Fibroblast of peridontal ligament (primary cell): ENCODE data around the gene OR10K2.
"Not testable (repeated sequence)": the region's sequence is repeated elsewhere in the genome, so short reads cannot be mapped to it uniquely, and the experiment has no call there.

Experiments
- DNase-seq: peaks from one replicate; pipeline ENCODE4 v3.0.0-alpha.2; 2010; ENCODE audit errors: extremely low read depth

OR10K2 gene

GRCh38 chr1:158426137-158426536 lies at the start of gene OR10K2:
OR10K2 (minus strand) TSS chr1:158426237; CDS start chr1:158420866, 5,371 bp downstream.
- DNase-seq, result no peak

- no peak for DNase-seq
Observed at GRCh38 chr1:158471920-158472319, 45.9 kb upstream of the OR10K2 start, which contains the start of gene OR10R2. OR10R2 (plus strand) TSS chr1:158472220; CDS start chr1:158472326, 106 bp downstream.

GRCh38 chr1:158461534-158461933 lies 35.5 kb upstream of the OR10K2 start, which contains the start of gene OR10K1:
OR10K1 (plus strand) TSS chr1:158461834; CDS start chr1:158465562, 3,728 bp downstream.
- DNase-seq, result no peak

GRCh38 chr1:158458263-158458662 lies 32.2 kb upstream of the OR10K2 start:
- no peak for DNase-seq

GRCh38 chr1:158457246-158457645 lies 31.2 kb upstream of the OR10K2 start:
- DNase-seq, result no peak

- no peak for DNase-seq
Observed at GRCh38 chr1:158454537-158454936, 28.5 kb upstream of the OR10K2 start.

GRCh38 chr1:158445376-158445775 lies 19.3 kb upstream of the OR10K2 start:
- no peak for DNase-seq

GRCh38 chr1:158434741-158435140 lies 8.7 kb upstream of the OR10K2 start:
- DNase-seq, result no peak

- not testable (repeated sequence) for DNase-seq
Observed at GRCh38 chr1:158430163-158430562, 4.1 kb upstream of the OR10K2 start.

GRCh38 chr1:158425027-158425426 lies 1.0 kb downstream of the OR10K2 start:
- no peak for DNase-seq

GRCh38 chr1:158422212-158422611 lies 3.8 kb downstream of the OR10K2 start:
- no peak for DNase-seq

- no peak for DNase-seq
Observed at GRCh38 chr1:158417586-158417985, 8.5 kb downstream of the OR10K2 start.

- no peak for DNase-seq
Observed at GRCh38 chr1:158414651-158415345, 11.2 kb downstream of the OR10K2 start.

- DNase-seq, result no peak
Observed at GRCh38 chr1:158407092-158407491, 18.9 kb downstream of the OR10K2 start.

GRCh38 chr1:158400871-158401270 lies 25.2 kb downstream of the OR10K2 start:
- DNase-seq, result no peak

GRCh38 chr1:158398818-158399514 lies 27.1 kb downstream of the OR10K2 start, which contains the start of gene OR10T2:
OR10T2 (minus strand) TSS chr1:158399466; CDS start chr1:158399466, 0 bp downstream.
- DNase-seq, result no peak

GRCh38 chr1:158396646-158397045 lies 29.4 kb downstream of the OR10K2 start:
- no peak for DNase-seq

GRCh38 chr1:158393476-158393875 lies 32.6 kb downstream of the OR10K2 start:
- no peak for DNase-seq

GRCh38 chr1:158391099-158391498 lies 34.9 kb downstream of the OR10K2 start:
- no peak for DNase-seq

- DNase-seq, result no peak
Observed at GRCh38 chr1:158390331-158390730, 35.7 kb downstream of the OR10K2 start.

GRCh38 chr1:158374860-158375259 lies 51.2 kb downstream of the OR10K2 start:
- no peak for DNase-seq

- DNase-seq, result not testable (repeated sequence)
Observed at GRCh38 chr1:158374101-158374500, 51.9 kb downstream of the OR10K2 start.
